GM12891 (cell line): Measurements from ENCODE around the gene KRT73.

ENCODE experiments used
- DNase-seq: peaks from one replicate; pipeline ENCODE4 v3.0.0; 2011; ENCODE audit warnings: low spot score; ENCODE audit not compliant: insufficient read length
- FAIRE-seq: peaks from 2 replicates; lab custom pipeline; 2011; peaks lifted over from hg19 to GRCh38; lab: Jason Lieb, UNC
- PAX5 ChIP-seq: IDR thresholded peaks from 2 replicates; pipeline ENCODE4 v1.6.1; 2011; ENCODE audit warnings: low read length, moderate library complexity, mild to moderate bottlenecking; ENCODE audit not compliant: insufficient read depth, severe bottlenecking
- POLR2A ChIP-seq: IDR thresholded peaks from 2 replicates; pipeline ENCODE4 v1.6.1; 2011; ENCODE audit warnings: low read depth, low read length, control low read depth
- POLR2AphosphoS5 ChIP-seq: IDR thresholded peaks from 2 replicates; pipeline ENCODE4 v1.6.1; 2011; ENCODE audit warnings: low read depth, low read length, control low read depth
- POU2F2 ChIP-seq: IDR thresholded peaks from 2 replicates; pipeline ENCODE4 v1.6.1; 2011; ENCODE audit warnings: low read depth, mild to moderate bottlenecking, control low read depth, low read length, moderate library complexity
- SPI1 ChIP-seq: IDR thresholded peaks from 2 replicates; pipeline ENCODE4 v1.6.1; 2011; ENCODE audit warnings: low read depth, low read length, control low read depth
- TAF1 ChIP-seq: IDR thresholded peaks from 2 replicates; pipeline ENCODE4 v1.6.1; 2011; ENCODE audit warnings: low read depth, low read length, control low read depth

Gene KRT73

DNA sequence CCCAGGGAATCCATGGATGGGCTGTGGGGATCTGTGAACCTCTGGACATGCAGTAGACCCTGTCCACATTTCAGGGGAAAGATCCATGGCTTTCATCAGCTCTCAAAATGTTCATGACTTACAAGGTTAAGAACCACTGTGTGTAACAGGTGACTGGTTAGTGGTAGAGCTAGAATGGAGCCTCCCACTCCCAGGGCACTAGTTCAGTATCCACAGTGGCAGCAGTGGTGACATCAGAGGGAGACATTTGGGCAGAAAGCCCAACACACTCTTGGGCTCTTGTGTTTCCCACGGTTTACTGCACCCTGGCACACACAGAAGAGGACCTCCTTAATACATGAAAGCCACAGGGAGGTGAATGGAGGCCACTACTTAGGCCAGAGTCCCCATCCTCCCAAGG is 53.8 kb downstream of the KRT73 start:
- DNase-seq (no peak), FAIRE-seq (no peak)
- TF ChIP-seq POLR2AphosphoS5 = no peak
- TF ChIP-seq POU2F2 = no peak
- TF ChIP-seq SPI1 = no peak
- no peak for TF ChIP-seq PAX5
- no peak for TF ChIP-seq POLR2A
- TF ChIP-seq TAF1 = no peak

- TF ChIP-seq POLR2A = no peak
- no peak for DNase-seq
- FAIRE-seq = no peak
Measured at GRCh38 chr12:52561880-52562449, 56.4 kb downstream of the KRT73 start.

DNA sequence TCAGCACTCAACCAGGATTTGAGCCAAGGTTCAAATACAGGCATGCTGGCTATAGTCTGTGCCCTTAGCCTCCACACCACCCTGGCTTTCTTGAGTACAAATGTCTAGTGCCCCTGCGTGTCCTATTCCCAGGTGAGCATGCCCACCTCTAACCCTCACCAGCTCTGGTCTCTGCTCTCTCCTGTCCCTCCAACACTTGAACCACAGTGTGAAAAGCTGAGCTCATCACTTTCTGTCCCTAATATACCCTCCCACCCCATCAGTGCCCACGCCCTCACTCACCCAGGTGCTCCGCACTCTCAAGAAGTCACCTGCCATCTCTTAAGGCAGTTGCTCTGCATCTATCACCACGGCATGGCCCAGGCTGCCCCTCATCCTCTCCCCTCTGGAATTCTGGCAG is 58.4 kb downstream of the KRT73 start:
- TF ChIP-seq PAX5 = no peak
- TF ChIP-seq POLR2AphosphoS5 = no peak
- no peak for TF ChIP-seq SPI1
- TF ChIP-seq TAF1 = no peak
- no peak for TF ChIP-seq POU2F2
- no peak for TF ChIP-seq POLR2A
- FAIRE-seq = no peak
- DNase-seq = no peak

- no peak for FAIRE-seq
- no peak for DNase-seq
- TF ChIP-seq TAF1 = no peak
- TF ChIP-seq SPI1 = no peak
- no peak for TF ChIP-seq POLR2AphosphoS5
- TF ChIP-seq PAX5 = no peak
- no peak for TF ChIP-seq POLR2A
- TF ChIP-seq POU2F2 = no peak
Measured at GRCh38 chr12:52558781-52559445, 59.4 kb downstream of the KRT73 start.
